Esophagus (tissue), 2 donors: ENCODE measurements around the gene ZCCHC7. TPM values are rescaled to one million over a fixed set of nuclear protein-coding genes. Genes with fewer than 3 reads are reported as not detected.

Experiments
- H3K27ac ChIP-seq, 2 donors: one replicate each; pipeline ENCODE4 v1.5.1; 2013; ENCODE audit warnings: low read depth in 2 of 2, mild to moderate bottlenecking in 2 of 2, inconsistent platforms in 1 of 2, low read length in 1 of 2, moderate library complexity in 1 of 2
- H3K27me3 ChIP-seq, 2 donors: one replicate each; pipeline ENCODE4 v1.6.1; 2013; ENCODE audit warnings: low read length in 2 of 2, control low read depth in 1 of 2, mild to moderate bottlenecking in 1 of 2; ENCODE audit not compliant: insufficient read depth in 2 of 2, control insufficient read depth in 1 of 2
- H3K36me3 ChIP-seq, 2 donors: one replicate each; pipeline ENCODE4 v1.6.1; 2013; ENCODE audit warnings: low read length in 1 of 2; ENCODE audit not compliant: control insufficient read depth in 2 of 2, insufficient read depth in 2 of 2
- H3K4me1 ChIP-seq, 2 donors: one replicate each; pipeline ENCODE4 v1.6.1; 2013; ENCODE audit warnings: low read length in 1 of 2; ENCODE audit not compliant: control insufficient read depth in 2 of 2, insufficient read depth in 2 of 2
- H3K4me3 ChIP-seq, 2 donors: one replicate each; pipeline ENCODE4 v1.5.1; 2013; ENCODE audit warnings: low read length in 2 of 2, mild to moderate bottlenecking in 2 of 2, low read depth in 1 of 2, moderate library complexity in 1 of 2
- H3K9me3 ChIP-seq, 2 donors: one replicate each; pipeline ENCODE4 v1.6.1; 2013; ENCODE audit warnings: mild to moderate bottlenecking in 2 of 2, low read depth in 1 of 2, low read length in 1 of 2, moderate library complexity in 1 of 2; ENCODE audit not compliant: control insufficient read depth in 2 of 2, insufficient read depth in 1 of 2
- WGBS, 2 donors: extraction: QIAGEN DNeasy Blood & Tissue Kit; methylation state at CpG; one replicate each; pipeline ENCODE4 v1.1.7; 2013; 5-methylcytosine and 5-hydroxymethylcytosine counted together
- polyA plus RNA-seq, 2 donors: library from polyadenylated mRNA; stranded (reverse); fragments of 200-250 nt; gene quantifications; one replicate each; pipeline ENCODE4 v1.2.3, GENCODE V29; 2013
- donor health status: healthy with polysubstance abuse.
- donor health status: Bipolar disorder and iron deficiency.

Gene ZCCHC7
- polyA plus RNA-seq, 2 donors: 5.4 to 5.7 TPM

GRCh38 chr9:37215381-37215780 lies 95.0 kb downstream of the ZCCHC7 start:
- no peak overlapping the region for H3K27ac ChIP-seq
- H3K27me3 ChIP-seq: no peaks in the 10 kb centered on the region
- no peak overlapping the region for H3K4me3 ChIP-seq
- 86 to 90% methylated on average over 4 of the region's 4 CpGs for WGBS, 2 donors
- no peaks in the 10 kb centered on the region for H3K36me3 ChIP-seq
- H3K9me3 ChIP-seq: no peaks in the 10 kb centered on the region
- no peaks in the 10 kb centered on the region for H3K4me1 ChIP-seq

- Histone ChIP-seq H3K36me3 (no peaks in the 10 kb centered on the region), H3K27ac (no peak overlapping the region), H3K27me3 (no peaks in the 10 kb centered on the region), H3K4me1 (no peaks in the 10 kb centered on the region), H3K4me3 (no peak overlapping the region), H3K9me3 (no peaks in the 10 kb centered on the region)
- WGBS, 2 donors: 51 to 59% methylated on average over 1 of the region's 1 CpG
Measured at GRCh38 chr9:37215830-37216229, 95.5 kb downstream of the ZCCHC7 start.

GRCh38 chr9:37217161-37217560 lies 96.8 kb downstream of the ZCCHC7 start:
- Histone ChIP-seq H3K36me3 (no peaks in the 10 kb centered on the region), H3K4me1 (no peaks in the 10 kb centered on the region), H3K4me3 (no peak overlapping the region), H3K9me3 (no peaks in the 10 kb centered on the region), H3K27me3 (no peaks in the 10 kb centered on the region), H3K27ac (no peak overlapping the region)
- 98% methylated on average over 2 of the region's 2 CpGs for WGBS, 2 donors

GRCh38 chr9:37218800-37219425 lies 98.5 kb downstream of the ZCCHC7 start:
- 88 to 91% methylated on average over 5 of the region's 5 CpGs for WGBS, 2 donors
- no peaks in the 10 kb centered on the region for H3K4me1 ChIP-seq

GRCh38 chr9:37220971-37221370 lies 100.6 kb downstream of the ZCCHC7 start:
- Histone ChIP-seq H3K4me1 (no peaks in the 10 kb centered on the region), H3K27me3 (no peaks in the 10 kb centered on the region), H3K9me3 (no peaks in the 10 kb centered on the region), H3K4me3 (no peak overlapping the region), H3K36me3 (no peaks in the 10 kb centered on the region), H3K27ac (no peak overlapping the region)
- WGBS, 2 donors: 87 to 91% methylated on average over 4 of the region's 4 CpGs

More at GRCh38 chr9:37218800-37219425, 98.5 kb downstream of the ZCCHC7 start:
- H3K4me3 ChIP-seq: no peak overlapping the region
- no peak overlapping the region for H3K27ac ChIP-seq
- H3K9me3 ChIP-seq: no peaks in the 10 kb centered on the region
- no peaks in the 10 kb centered on the region for H3K27me3 ChIP-seq
- no peaks in the 10 kb centered on the region for H3K36me3 ChIP-seq

GRCh38 chr9:37221489-37222106 lies 101.2 kb downstream of the ZCCHC7 start:
- Histone ChIP-seq H3K9me3 (no peaks in the 10 kb centered on the region), H3K27ac (no peak overlapping the region), H3K36me3 (no peaks in the 10 kb centered on the region), H3K4me3 (no peak overlapping the region), H3K27me3 (no peaks in the 10 kb centered on the region), H3K4me1 (no peaks in the 10 kb centered on the region)
- WGBS, 2 donors: 79 to 90% methylated on average over 1 of the region's 1 CpG

GRCh38 chr9:37229455-37229854 lies 109.1 kb downstream of the ZCCHC7 start:
- H3K27me3 ChIP-seq: no peaks in the 10 kb centered on the region
- WGBS, 2 donors: 100% methylated on average over 1 of the region's 1 CpG
- no peaks in the 10 kb centered on the region for H3K36me3 ChIP-seq
- H3K4me3 ChIP-seq: no peak overlapping the region
- H3K4me1 ChIP-seq: no peaks in the 10 kb centered on the region
- H3K9me3 ChIP-seq: no peaks in the 10 kb centered on the region
- no peak overlapping the region for H3K27ac ChIP-seq

- H3K4me1 ChIP-seq: no peaks in the 10 kb centered on the region
- 79 to 84% methylated on average over 4 of the region's 4 CpGs for WGBS, 2 donors
- no peaks in the 10 kb centered on the region for H3K9me3 ChIP-seq
- no peak overlapping the region for H3K27ac ChIP-seq
- H3K36me3 ChIP-seq: no peaks in the 10 kb centered on the region
- H3K4me3 ChIP-seq: no peak overlapping the region
- no peaks in the 10 kb centered on the region for H3K27me3 ChIP-seq
Measured at GRCh38 chr9:37229882-37230482, 109.6 kb downstream of the ZCCHC7 start.

- Histone ChIP-seq H3K4me3 (no peak overlapping the region), H3K27ac (no peak overlapping the region), H3K36me3 (no peaks in the 10 kb centered on the region), H3K4me1 (no peaks in the 10 kb centered on the region), H3K27me3 (no peaks in the 10 kb centered on the region), H3K9me3 (no peaks in the 10 kb centered on the region)
- 94 to 96% methylated on average over 2 of the region's 2 CpGs for WGBS, 2 donors
Measured at GRCh38 chr9:37236822-37237221, 116.4 kb downstream of the ZCCHC7 start.

GRCh38 chr9:37238122-37238521 lies 117.7 kb downstream of the ZCCHC7 start:
- no peak overlapping the region for H3K4me3 ChIP-seq
- H3K36me3 ChIP-seq: no peaks in the 10 kb centered on the region
- no peak overlapping the region for H3K27ac ChIP-seq
- H3K27me3 ChIP-seq: no peaks in the 10 kb centered on the region
- H3K4me1 ChIP-seq: no peaks in the 10 kb centered on the region
- H3K9me3 ChIP-seq: no peaks in the 10 kb centered on the region
